Hematopoietic multipotent progenitor cell (in vitro differentiated cells): Measurements from ENCODE around the gene ATP6V1E1. TPM values are rescaled to one million over a fixed set of nuclear protein-coding genes. Genes with fewer than 3 reads are reported as not detected.

Experiments used
- DNase-seq, 3 donors: peaks; one replicate each; pipeline ENCODE4 v3.0.0-alpha.2; 2011 to 2015; ENCODE audit warnings: low read depth in 2 of 3, low spot score in 2 of 3
- total RNA-seq: library from RNA; depleted of rRNA; stranded (reverse); fragments of >200 nt; gene quantifications from one replicate; pipeline ENCODE4 v1.2.3, GENCODE V29; 2012

ATP6V1E1 gene
- total RNA-seq, 1 donor, result 31.2 TPM

DNA sequence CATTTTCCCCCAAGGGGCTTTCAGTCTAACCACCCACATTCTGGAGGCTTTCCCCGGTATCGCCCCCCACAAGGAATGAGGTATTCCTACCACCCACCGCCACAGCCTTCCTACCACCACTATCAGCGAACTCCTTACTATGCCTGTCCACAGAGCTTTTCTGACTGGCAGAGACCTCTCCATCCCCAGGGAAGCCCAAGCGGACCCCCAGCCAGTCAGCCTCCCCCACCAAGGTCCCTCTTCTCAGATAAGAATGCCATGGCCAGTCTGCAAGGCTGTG lies 79.9 kb downstream of the ATP6V1E1 start:
- DNase-seq, result no peak

DNA sequence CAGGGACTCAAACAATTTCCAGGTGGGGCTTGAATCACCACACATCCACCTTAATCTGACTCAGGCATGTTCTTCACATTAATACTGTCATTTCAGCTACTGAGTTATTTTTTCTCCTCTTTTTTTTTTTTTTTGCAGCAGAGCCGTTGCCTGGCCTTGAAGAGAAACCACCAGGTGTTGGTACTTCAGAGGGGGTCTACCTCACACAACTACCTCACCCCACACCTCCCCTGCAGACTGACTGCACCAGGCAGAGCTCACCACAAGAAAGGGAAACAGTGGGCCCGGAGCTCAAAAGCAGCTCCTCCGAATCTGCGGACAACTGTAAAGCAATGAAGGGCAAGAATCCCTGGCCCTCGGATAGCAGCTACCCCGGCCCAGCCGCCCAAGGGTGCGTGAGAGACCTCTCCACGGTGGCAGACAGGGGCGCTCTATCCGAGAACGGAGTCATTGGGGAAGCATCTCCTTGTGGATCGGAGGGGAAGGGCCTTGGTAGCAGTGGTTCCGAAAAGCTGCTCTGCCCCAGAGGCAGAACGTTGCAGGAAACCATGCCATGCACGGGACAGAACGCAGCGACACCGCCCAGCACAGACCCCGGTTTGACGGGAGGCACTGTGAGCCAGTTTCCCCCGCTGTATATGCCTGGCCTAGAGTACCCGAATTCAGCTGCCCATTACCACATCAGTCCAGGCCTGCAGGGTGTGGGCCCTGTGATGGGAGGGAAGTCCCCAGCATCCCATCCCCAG lies 80.4 kb downstream of the ATP6V1E1 start:
- no peak for DNase-seq

DNA sequence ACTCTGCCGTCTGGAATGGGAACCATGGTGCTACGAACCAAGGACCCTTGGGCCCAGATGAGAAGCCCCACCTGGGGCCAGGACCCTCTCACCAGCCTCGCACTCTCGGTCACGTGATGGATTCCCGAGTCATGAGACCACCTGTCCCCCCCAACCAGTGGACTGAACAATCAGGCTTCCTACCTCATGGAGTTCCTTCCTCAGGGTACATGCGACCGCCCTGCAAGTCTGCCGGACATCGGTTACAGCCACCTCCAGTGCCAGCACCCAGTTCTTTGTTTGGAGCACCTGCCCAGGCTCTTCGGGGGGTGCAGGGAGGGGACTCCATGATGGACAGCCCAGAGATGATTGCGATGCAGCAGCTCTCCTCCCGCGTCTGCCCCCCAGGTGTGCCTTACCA lies 86.1 kb downstream of the ATP6V1E1 start:
- no peak for DNase-seq

Other genes with a start within 250 kb of the ATP6V1E1 start
- gene SLC25A18, start 65.3 kb downstream of the ATP6V1E1 start, total RNA-seq, result not detected
- gene BCL2L13, start 10.0 kb upstream of the ATP6V1E1 start, total RNA-seq, result 32.0 TPM
- 64.6 TPM for gene BID, start 145.7 kb upstream of the ATP6V1E1 start, total RNA-seq